Stomach (tissue), 9 donors: ENCODE results near the gene DACH1. TPM values are rescaled to one million over a fixed set of nuclear protein-coding genes. Genes with fewer than 3 reads are reported as not detected.

Source experiments
- DNase-seq, 2 donors: peaks; one replicate each; pipeline versions ENCODE4 v3.0.0 to v3.0.0-alpha.2; 2013 to 2019
- H3K27ac ChIP-seq, 5 donors: fragments of 200-600 bp in 4 of 5; sonication (generic) in 4 of 5; one replicate each; pipeline ENCODE4 v1.5.1; 2013 to 2019; ENCODE audit warnings: mild to moderate bottlenecking in 1 of 5, moderate library complexity in 1 of 5
- H3K27me3 ChIP-seq, 3 donors: fragments of 200-600 bp; sonication (generic); one replicate each; pipeline ENCODE4 v1.5.1; 2017 to 2019; ENCODE audit warnings: mixed run types in 1 of 3
- H3K36me3 ChIP-seq, 4 donors: fragments of 200-600 bp; sonication (generic); 1 replicate in 3 of 4; 2 replicates in 1 of 4; pipeline ENCODE4 v1.5.1; 2016 to 2019
- H3K4me1 ChIP-seq, 4 donors: fragments of 200-600 bp; sonication (generic); one replicate each; pipeline ENCODE4 v1.5.1; 2016 to 2019
- H3K4me3 ChIP-seq, 4 donors: fragments of 200-600 bp; sonication (generic) in 3 of 4; one replicate each; pipeline ENCODE4 v1.5.1; 2016 to 2019; ENCODE audit warnings: mild to moderate bottlenecking in 1 of 4
- H3K9me3 ChIP-seq, 4 donors: fragments of 200-600 bp; sonication (generic); one replicate each; pipeline ENCODE4 v1.5.1; 2016 to 2019
- EP300 ChIP-seq: sonication (generic); formaldehyde crosslinking; IDR thresholded peaks from one replicate; pipeline ENCODE4 v1.6.1; 2017; ENCODE audit warnings: antibody characterized with exemption
- POLR2A ChIP-seq, 4 donors: fragments of 450-650 bp; IDR thresholded peaks; one replicate each; pipeline ENCODE4 v1.6.1; 2016; ENCODE audit warnings: antibody characterized with exemption in 4 of 4, control low read depth in 2 of 4, mild to moderate bottlenecking in 1 of 4, moderate library complexity in 1 of 4
- POLR2AphosphoS5 ChIP-seq, 3 donors: sonication (generic); formaldehyde crosslinking; IDR thresholded peaks; one replicate each; pipeline ENCODE4 v1.6.1; 2016; ENCODE audit warnings: antibody characterized with exemption in 3 of 3
- WGBS, 5 donors: extraction: QIAGEN DNeasy Blood & Tissue Kit in 3 of 5; methylation state at CpG; one replicate each; pipeline versions ENCODE4 v1.1.5 to v1.1.7; 2013 to 2018; 5-methylcytosine and 5-hydroxymethylcytosine counted together
- intact Hi-C: fragments of 100-400 bp; cut with DNase I; formaldehyde crosslinking; loops from one replicate; pipeline ENCODE4 v1.15.1; 2023; ENCODE audit warnings: low total_unique reads
- polyA plus RNA-seq, 3 donors: library from polyadenylated mRNA; stranded (reverse); fragments of 200-250 nt; gene quantifications; one replicate each; pipeline ENCODE4 v1.2.3, GENCODE V29; 2013
- total RNA-seq, 5 donors: library from RNA; depleted of rRNA; stranded (reverse); fragments of >200 nt; gene quantifications; one replicate each; pipeline versions ENCODE4 v1.1.0 to v1.2.3, GENCODE V29; 2014 to 2016
- TF ChIP-seq, protein P1 (sequence below), 7 experiments: fragments of 450-650 bp in 4 of 7; fragments of 200-600 bp in 3 of 7; sonication (generic) in 3 of 7; IDR thresholded peaks; one replicate each; pipeline ENCODE4 v1.5.1; 2016 to 2019; ENCODE audit warnings: antibody characterized with exemption in 7 of 7, control low read depth in 2 of 7, mild to moderate bottlenecking in 1 of 7
- donor health status: healthy with polysubstance abuse.
- donor health status: Bipolar disorder and iron deficiency.
- donor health status: healthy.

The DACH1 gene
- total and polyA plus RNA-seq, 8 donors: 0.28 to 9.4 (median 2.9) TPM; not detected in 1

DNA sequence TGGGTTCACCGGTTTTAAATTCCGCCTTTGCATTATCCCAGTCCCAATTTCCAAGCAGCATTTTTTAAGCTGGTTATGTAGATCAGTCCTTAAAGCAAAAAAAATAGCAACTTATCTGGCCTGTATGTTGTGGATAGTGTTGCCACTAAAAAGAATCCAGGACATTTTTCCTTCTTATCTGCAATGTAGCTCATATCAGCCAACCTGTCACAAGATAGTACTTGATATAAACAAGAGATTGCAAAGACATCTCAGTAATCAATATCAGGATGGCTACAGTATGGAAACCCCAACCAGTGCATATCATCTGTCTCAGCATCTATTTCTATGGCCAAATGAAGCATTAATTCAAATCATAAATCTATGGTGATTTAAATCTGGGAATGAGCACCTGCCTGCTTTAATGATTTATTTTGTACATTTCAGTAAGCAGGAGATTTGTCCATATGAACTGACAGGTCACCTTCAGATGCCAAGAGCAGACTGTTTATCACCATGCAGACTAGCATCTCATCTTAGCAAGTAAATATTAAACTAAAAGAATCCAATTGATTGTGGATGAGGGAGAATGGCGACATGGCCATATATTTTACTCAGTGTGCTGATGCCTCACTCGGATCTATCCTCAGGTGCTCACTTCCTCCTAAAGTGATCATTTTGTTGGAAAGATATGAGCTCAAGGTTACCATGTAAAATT, 240.4 kb downstream of the DACH1 start:
- Histone ChIP-seq H3K36me3 (no peaks in the 10 kb centered on the region), H3K4me1 (peaks cover 0 to 14% (median 0%) of the 10 kb centered on the region in 4 donors), H3K9me3 (no peaks in the 10 kb centered on the region), H3K4me3 (no peak overlapping the region), H3K27me3 (no peaks in the 10 kb centered on the region), H3K27ac (no peak overlapping the region)
- intact Hi-C loops: no loop called here
- TF ChIP-seq POLR2AphosphoS5 (IDR thresholded peaks at IDR 0.05) (no peak), EP300 (no peak), POLR2A (IDR thresholded peaks at IDR 0.05) (no peak)
- TF ChIP-seq, protein P1, sequence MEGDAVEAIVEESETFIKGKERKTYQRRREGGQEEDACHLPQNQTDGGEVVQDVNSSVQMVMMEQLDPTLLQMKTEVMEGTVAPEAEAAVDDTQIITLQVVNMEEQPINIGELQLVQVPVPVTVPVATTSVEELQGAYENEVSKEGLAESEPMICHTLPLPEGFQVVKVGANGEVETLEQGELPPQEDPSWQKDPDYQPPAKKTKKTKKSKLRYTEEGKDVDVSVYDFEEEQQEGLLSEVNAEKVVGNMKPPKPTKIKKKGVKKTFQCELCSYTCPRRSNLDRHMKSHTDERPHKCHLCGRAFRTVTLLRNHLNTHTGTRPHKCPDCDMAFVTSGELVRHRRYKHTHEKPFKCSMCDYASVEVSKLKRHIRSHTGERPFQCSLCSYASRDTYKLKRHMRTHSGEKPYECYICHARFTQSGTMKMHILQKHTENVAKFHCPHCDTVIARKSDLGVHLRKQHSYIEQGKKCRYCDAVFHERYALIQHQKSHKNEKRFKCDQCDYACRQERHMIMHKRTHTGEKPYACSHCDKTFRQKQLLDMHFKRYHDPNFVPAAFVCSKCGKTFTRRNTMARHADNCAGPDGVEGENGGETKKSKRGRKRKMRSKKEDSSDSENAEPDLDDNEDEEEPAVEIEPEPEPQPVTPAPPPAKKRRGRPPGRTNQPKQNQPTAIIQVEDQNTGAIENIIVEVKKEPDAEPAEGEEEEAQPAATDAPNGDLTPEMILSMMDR (IDR thresholded peaks at IDR 0.05): no peak
- DNase-seq: no peak
- 81 to 85% (median 82%) methylated on average over 4 of the region's 4 CpGs for WGBS, 5 donors

DNA sequence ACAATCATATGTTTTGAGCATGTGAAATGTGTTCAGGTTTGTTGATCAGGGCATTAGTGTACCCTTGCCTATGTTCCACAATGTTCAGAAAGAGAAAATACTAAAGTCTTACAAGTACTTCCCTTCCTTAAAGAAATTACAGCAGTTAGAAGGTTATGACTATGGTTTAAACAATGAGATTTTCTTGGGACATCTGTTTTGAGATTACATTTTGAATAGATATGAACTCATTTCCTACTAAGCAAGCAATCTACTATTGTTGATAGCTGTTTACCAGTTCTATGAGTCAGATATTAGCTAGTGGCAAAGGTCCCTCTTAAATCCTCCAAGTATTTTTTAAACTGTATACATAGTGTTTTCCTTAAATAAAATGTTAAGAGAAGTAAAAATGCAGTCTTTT, 241.3 kb downstream of the DACH1 start:
- H3K27ac ChIP-seq: peak overlapping the region in 1 of 5 donors; percentile 27
- H3K36me3 ChIP-seq: no peaks in the 10 kb centered on the region
- no peaks in the 10 kb centered on the region for H3K9me3 ChIP-seq
- TF ChIP-seq POLR2A (IDR thresholded peaks at IDR 0.05) (no peak), POLR2AphosphoS5 (IDR thresholded peaks at IDR 0.05) (no peak), EP300 (no peak)
- TF ChIP-seq, protein P1 (IDR thresholded peaks at IDR 0.05): no peak
- intact Hi-C loops: no loop called here
- DNase-seq: peak in 1 of 2 donors; percentile 39
- no peaks in the 10 kb centered on the region for H3K27me3 ChIP-seq
- H3K4me1 ChIP-seq: peaks cover 0 to 16% (median 0%) of the 10 kb centered on the region in 4 donors
- no peak overlapping the region for H3K4me3 ChIP-seq

DNA sequence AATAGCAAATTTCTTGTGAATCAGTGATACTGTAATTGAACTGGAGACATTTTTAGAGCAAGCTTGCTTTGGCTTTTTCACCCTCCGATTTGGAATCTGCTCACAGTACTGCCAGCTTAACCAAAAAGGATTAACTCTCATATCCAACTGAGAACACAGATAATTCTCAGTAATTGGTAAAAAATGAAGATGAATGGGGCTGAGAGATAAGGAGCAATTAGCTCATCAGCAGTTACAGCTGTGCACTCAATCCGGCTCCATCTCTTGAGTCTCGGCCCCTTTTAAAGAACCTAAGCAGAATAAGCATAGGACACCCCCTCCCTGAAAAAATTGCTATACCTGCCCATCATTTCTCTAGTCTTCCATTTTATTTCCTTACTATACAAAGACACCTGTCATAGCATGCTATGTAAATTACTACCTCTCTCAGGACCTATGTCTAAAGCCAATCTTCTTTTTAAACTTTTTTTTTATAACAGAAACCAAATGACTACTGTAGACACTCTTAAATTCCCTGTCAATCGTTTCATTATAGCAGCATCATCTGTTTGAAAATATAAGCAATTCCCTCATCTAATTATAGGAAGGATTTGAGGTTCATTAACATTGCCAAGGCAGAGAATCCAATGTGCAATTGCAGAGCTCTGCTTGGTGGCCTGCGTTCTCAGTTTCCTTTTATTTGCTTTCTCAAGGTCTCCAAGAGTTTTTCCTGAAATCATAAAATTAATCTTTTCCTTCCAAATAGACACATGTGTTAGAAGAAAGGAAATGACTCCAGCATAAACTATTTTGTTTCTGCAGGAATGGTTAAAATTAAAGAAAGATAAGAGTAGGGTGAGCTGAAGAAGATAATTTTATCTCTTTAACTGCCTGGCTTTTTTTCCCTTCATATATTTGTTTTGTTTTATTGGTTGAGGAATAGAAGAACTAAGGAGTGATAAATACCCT, 242.1 kb downstream of the DACH1 start:
- no peak overlapping the region for H3K4me3 ChIP-seq
- intact Hi-C loops: no loop called here
- H3K9me3 ChIP-seq: no peaks in the 10 kb centered on the region
- TF ChIP-seq POLR2AphosphoS5 (IDR thresholded peaks at IDR 0.05) (no peak), POLR2A (IDR thresholded peaks at IDR 0.05) (no peak), EP300 (no peak)
- TF ChIP-seq, protein P1 (IDR thresholded peaks at IDR 0.05): no peak
- H3K27ac ChIP-seq: peak overlapping the region in 1 of 5 donors; percentile 27
- H3K4me1 ChIP-seq: peaks cover 0 to 16% (median 0%) of the 10 kb centered on the region in 4 donors
- H3K36me3 ChIP-seq: no peaks in the 10 kb centered on the region
- peak in 1 of 2 donors; percentile 16 for DNase-seq
- no peaks in the 10 kb centered on the region for H3K27me3 ChIP-seq
- WGBS, 5 donors: 63 to 80% (median 75%) methylated on average over 5 of the region's 5 CpGs
